Stimulated activated CD8-positive, alpha-beta memory T cell treated with anti-CD3 and anti-CD28 coated beads, Interleukin-7, amount 100 ng/mL, for 24 hours (primary cell): Measurements from ENCODE around the gene ACADS.
"Not testable (repeated sequence)": the region's sequence is repeated elsewhere in the genome, so short reads cannot be mapped to it uniquely, and the experiment has no call there.

Experiments
- DNase-seq: peaks from one replicate; pipeline ENCODE4 v3.0.0-alpha.2; 2020; ENCODE audit warnings: low read depth

ACADS gene

DNA sequence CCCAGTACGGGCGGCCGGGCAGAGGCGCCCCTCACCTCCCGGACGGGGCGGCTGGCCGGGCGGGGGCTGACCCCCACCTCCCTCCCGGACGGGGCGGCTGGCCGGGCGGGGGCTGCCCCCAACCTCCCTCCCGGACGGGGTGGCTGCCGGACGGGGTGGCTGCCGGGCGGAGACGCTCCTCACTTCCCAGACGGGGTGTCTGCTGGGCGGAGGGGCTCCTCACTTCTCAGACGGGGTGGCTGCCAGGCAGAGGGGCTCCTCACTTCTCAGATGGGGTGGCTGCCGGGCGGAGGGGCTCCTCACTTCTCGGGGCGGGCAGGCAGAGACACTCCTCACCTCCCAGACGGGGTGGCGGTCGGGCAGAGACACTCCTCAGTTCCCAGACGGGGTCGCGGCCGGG is 6.6 kb downstream of the ACADS start:
- DNase-seq: not testable (repeated sequence)

DNA sequence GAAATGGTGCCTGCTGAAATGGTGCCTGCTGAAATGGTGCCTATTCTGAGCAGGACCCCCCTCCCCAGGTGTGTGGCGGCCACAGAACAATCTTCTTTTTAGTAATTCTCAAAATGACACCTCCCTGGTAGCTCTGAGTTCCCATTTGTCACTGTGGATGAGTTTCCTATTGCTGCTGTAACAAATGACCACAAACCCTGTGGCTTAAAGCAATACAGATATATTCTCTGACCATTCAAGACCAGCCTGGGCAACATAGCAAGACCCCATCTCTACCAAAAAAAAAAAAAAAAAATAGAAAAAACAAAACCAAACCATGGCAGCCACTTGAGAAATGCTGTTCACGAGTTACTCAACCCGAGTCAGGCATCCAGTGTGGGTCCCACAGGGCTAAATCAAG is 7.9 kb downstream of the ACADS start:
- no peak for DNase-seq

DNA sequence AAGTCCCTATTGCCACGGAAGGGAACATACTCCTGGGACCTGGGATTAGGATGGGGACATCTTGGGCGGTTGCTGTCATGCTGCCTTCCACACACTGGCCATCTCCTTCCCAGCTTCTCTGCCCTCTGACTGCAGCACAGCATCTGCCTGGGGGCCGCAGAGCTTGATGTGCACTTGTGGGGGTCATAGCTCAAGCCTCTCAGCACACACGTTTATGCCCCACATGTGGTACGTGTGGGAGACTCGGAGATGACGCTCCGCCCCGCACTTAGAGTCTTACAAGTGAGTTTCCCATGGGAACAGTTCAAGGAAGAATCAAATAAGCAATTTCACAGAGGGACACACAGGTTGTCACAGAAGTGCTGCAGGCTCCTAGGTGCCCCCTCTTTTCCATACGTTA is 8.6 kb downstream of the ACADS start:
- DNase-seq: no peak

- no peak for DNase-seq
These were observed 9.6 kb downstream of the ACADS start for GRCh38 chr12:120735181-120735580.

- no peak for DNase-seq
These were observed 11.0 kb downstream of the ACADS start for GRCh38 chr12:120736404-120737331.

DNA sequence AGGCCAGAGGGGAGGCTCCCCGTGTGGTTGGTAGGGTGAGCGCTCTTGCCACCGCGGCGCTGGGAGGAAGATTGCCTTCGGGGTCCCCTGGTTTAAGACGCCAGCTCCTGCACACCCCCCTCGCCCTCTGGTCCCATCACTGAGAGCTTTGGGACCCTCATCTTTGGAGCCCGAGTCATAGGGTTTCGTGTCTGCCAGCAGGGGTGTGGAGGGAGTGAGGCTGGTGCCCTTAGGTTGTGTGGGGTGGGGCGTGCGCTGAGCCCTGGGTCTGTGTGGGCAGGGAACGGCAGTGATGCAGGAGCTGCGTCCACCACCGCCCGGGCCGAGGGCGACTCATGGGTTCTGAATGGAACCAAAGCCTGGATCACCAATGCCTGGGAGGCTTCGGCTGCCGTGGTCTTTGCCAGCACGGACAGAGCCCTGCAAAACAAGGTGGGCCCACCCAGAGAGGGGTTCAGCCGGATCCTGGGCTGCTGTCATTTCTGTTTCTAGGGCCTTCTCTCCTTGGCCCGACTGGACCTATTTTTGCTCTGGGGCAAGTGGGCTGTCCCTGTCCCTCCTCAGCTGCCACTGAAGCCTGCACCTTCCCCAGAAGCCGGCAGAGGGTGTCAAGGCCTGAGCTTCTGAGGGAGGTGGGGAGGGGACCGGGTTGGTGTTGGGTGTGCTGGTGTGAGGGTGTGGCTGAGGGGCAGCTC is 12.1 kb downstream of the ACADS start:
- DNase-seq: no peak

DNA sequence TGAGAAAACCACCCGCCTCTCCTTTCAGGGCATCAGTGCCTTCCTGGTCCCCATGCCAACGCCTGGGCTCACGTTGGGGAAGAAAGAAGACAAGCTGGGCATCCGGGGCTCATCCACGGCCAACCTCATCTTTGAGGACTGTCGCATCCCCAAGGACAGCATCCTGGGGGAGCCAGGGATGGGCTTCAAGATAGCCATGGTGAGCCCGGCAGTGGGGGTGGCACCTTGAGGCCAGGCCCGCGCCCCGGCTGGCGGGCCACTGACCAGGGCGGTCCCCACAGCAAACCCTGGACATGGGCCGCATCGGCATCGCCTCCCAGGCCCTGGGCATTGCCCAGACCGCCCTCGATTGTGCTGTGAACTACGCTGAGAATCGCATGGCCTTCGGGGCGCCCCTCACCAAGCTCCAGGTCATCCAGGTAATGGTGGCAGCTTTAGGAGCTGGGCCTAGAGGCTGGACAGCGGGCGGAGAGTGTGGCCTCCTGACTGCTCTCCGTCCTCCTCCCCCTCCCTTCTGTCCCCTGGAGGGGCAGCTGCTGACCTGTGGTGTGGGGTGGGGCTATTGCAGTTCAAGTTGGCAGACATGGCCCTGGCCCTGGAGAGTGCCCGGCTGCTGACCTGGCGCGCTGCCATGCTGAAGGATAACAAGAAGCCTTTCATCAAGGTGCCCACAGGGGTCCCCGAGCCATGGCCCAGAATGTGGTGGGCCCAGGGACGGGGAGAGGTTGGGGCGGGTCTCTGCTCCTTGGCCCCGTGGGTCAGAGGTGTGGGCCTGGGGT is 12.8 kb downstream of the ACADS start:
- no peak for DNase-seq

DNA sequence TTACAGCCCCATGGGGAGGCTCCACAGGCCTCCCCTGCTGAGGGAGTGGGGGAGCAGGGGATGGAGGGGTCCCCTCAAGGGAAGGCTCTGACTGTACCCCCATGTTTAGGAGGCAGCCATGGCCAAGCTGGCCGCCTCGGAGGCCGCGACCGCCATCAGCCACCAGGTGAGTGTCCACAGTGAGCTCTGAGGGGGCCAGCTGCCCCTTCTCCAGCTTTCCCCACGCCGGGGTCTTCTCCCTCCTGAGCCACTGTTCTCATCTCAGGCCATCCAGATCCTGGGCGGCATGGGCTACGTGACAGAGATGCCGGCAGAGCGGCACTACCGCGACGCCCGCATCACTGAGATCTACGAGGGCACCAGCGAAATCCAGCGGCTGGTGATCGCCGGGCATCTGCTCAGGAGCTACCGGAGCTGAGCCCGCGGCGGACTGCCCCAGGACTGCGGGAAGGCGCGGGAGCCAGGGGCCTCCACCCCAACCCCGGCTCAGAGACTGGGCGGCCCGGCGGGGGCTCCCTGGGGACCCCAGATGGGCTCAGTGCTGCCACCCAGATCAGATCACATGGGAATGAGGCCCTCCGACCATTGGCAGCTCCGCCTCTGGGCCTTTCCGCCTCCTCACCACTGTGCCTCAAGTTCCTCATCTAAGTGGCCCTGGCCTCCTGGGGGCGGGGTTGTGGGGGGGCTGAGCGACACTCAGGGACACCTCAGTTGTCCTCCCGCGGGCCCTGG is 13.6 kb downstream of the ACADS start:
- DNase-seq: no peak

- no peak for DNase-seq
These were observed 14.4 kb downstream of the ACADS start for GRCh38 chr12:120739821-120740613.

- DNase-seq: no peak
These were observed 15.2 kb downstream of the ACADS start for GRCh38 chr12:120740871-120741270.

- no peak for DNase-seq
These were observed 16.1 kb downstream of the ACADS start for GRCh38 chr12:120741476-120742421.

DNA sequence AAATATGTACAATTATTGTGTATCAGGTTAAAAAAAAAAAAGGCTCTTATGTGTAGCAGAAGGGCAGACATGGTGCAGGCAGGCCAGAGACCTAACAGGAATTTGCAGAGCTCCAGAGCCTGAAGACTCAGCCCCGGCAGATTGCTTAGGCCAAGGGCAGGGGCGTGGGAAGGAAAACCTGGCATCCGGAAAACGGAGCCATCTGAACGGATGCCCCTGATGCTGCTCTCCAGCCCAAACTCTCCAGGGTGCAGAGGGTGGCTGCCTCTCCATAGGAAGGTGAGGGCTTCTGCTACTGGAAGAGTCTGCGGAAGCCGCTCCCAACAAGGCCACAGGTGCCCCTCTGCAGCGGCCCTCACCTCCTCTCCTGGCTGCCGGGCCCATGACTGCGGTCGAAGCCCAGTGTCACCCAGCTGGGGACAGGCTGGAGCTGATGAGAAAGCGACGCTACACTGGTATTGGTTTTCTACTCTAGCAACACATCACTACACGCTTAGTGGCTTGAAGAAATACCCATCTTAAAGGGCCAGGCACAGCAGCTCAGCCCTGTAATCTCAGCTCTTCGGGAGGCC is 19.4 kb downstream of the ACADS start:
- DNase-seq: no peak

DNA sequence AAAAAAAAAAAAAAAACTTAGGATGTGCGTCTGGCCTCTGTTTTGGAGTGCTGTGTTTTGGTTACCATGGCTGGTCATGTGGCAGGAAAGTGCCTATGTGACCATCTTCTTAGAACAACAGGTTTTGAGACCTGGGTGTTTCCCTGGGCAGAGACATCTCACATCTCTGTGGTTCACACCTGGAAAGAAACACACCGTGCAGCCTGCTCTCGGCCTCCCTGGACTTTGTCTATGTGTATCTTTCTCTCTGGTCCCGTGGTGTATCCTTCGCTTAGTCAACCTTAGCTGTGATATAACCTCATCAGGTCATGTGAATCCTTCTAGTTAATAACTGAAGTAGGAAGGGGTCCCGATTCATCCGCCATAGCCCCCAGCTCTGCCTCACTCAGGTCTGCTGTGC is 22.6 kb downstream of the ACADS start:
- no peak for DNase-seq

- no peak for DNase-seq
These were observed 23.6 kb downstream of the ACADS start for GRCh38 chr12:120749256-120749655.

DNA sequence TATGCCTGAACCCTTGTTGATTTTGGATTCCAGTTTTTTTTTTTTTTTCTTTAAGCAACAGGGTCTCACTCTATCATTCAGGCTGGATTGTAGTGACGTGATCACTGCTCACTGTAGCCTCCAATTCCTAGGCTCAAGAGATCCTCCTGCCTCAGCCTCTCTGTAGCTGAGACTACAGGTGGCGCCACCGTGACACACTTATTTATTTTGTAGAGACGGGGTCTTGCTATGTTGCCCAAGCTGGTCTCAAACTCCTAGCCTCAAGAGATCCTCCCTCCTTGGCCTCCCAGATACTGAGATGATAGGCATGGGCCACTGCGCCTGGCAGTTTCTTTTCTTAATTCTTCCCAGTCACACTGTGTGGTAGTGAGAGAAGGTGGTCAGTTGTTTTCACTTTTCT is 25.2 kb downstream of the ACADS start:
- no peak for DNase-seq

GRCh38 chr12:120751389-120751788 is 25.8 kb downstream of the ACADS start:
- DNase-seq: no peak

- DNase-seq: no peak
These were observed 29.2 kb downstream of the ACADS start for GRCh38 chr12:120754792-120755191.

DNA sequence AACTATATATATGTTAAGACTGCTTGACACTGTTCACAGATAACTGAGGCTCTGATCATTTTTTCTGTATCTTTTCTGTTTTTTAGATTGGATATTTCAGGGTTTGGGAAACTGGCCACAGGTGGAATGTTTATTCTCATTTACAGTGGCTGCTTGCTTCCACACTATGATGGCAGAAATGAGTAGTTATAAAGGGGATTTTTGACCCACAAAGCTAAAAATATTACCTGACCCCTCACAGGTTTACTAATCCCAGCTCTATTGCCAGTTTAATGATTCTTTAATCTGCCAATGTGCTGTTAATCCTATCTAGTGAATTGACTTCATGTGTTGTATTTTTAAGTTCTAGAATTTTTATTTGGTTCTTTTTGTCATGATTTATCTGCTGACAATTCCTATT is 29.6 kb downstream of the ACADS start:
- DNase-seq: no peak

GRCh38 chr12:120757226-120757742 is 31.7 kb downstream of the ACADS start:
- no peak for DNase-seq
